GM21423 (cell line): ENCODE measurements around the gene PCF11.
"Not testable (repeated sequence)": the region's sequence is repeated elsewhere in the genome, so short reads cannot be mapped to it uniquely, and the experiment has no call there.

ENCODE experiments used
- ATAC-seq: cut with Tn5 transposase; IDR thresholded peaks from one replicate; pipeline ENCODE4 v1.9.1; 2021; ENCODE audit warnings: mild to moderate bottlenecking, moderate library complexity; ENCODE audit not compliant: unreplicated experiment

The PCF11 gene

DNA sequence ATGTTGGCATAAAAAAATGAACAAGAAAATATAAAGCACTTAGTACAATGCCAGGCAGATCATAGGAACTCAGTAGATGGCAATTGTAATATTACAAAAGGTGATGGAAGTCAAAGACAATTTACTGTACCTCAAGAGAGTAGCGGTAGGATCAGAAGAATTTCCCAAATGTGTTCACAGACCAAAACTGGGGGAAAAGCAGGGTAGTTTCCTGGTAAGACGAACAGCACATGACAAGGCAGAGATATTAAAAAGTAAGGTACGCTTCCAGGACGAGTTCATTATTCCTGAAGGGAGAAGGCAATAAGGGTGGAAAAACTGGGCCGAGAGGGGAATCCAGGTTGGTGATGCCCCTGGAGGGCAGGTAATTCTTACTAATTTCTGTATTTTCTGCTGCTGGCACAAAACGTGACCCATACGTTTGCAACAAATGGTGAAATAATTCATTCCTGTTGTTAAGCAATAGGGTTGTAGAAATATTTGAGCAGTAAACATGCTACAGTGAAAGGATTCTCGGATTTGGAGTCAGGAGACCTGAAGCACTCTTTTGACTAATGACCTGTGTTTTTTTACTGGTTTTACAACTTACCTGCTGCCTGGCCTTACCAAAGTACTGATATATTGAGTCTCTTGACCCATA, 35.8 kb downstream of the PCF11 start:
- ATAC-seq, result no peak

GRCh38 chr11:83193315-83194280, 36.7 kb downstream of the PCF11 start, which contains the start of gene ANKRD42:
Gene ANKRD42, plus strand, starts transcription at chr11:83193712. Its CDS starts 959 bp downstream, at chr11:83194671.
- peak; percentile 92 for ATAC-seq

DNA sequence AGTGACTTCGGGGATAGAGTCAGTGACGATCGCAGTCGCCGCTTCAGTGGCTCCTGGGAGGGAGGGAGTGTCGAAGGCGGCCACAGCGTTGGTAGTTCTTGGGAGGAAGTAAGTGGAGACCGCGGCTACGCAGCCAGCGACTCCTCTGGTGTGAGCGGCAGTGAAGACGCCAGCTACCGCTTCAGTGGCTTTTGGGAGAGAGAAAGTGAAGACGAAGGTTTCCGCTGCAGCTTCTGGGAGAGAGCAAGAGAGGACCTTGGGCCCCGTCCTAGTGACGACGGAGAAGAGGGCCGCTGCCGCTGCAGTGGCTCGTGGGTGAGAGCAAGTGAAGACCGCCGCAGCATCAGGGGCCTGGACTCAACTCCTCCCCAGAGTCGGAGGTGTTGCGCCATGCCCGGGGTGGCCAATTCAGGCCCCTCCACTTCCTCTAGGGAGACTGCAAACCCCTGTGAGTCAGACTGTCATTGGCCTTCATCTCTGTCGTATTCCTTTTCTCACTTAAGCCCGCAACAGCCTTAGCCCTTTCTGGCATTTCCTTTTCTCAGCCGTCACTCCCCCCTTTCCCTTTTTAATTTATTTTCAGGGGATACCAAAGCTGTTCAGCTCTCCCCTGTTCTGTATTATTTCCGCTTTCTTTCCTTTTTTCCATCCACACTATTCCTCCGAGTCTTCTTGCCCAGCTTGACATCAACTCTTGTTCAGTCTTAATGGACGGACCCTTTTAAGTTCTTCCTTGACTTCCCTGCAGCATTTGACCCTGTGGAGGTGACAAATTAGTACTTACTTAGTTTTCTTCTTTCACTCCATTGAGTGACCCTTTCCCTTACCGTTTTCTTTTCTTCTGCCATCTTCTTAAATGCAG, 37.6 kb downstream of the PCF11 start:
- peak; percentile 53 for ATAC-seq

DNA sequence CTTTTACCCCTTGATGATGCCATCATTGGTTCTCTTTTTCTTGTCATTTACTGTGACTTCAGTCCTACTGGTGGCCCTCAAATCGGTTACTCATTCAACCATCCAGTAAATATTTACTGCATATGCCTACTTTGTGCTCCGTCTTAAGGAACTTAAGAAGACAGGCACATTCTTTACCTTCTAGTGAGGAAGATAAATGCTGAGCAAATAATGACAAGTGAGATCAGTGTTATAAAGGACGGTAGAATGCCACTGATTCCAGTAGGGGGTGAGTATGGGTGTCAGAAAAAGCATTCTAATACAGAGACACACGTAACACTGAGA, 38.2 kb downstream of the PCF11 start:
- no peak for ATAC-seq

GRCh38 chr11:83195649-83196048, 38.7 kb downstream of the PCF11 start:
- no peak for ATAC-seq

DNA sequence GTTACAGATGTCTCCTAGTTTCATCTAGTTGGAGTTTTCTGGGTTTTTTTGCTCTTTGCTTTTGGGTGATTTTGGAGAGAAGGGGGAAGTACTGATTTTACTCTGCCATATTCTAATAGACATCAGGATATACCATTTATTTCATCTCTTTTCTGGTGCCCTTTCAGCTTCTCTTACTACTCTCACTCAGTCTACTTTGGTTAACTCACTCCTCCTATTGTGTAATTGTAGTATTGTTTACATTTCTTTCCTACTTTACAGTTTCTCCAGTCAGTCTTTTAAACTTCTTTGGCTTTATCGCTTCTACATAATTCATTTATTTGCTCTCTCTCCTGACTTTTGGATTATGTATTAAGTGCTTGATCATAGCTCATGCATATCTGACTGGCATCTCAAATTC, 43.1 kb downstream of the PCF11 start:
- no peak for ATAC-seq

- no peak for ATAC-seq
Observed at GRCh38 chr11:83205608-83206185, 48.8 kb downstream of the PCF11 start.

- no peak for ATAC-seq
Observed at GRCh38 chr11:83206221-83206620, 49.3 kb downstream of the PCF11 start.

GRCh38 chr11:83206771-83207382, 49.9 kb downstream of the PCF11 start:
- not testable (repeated sequence) for ATAC-seq

GRCh38 chr11:83219095-83219494, 62.2 kb downstream of the PCF11 start:
- ATAC-seq, result no peak

DNA sequence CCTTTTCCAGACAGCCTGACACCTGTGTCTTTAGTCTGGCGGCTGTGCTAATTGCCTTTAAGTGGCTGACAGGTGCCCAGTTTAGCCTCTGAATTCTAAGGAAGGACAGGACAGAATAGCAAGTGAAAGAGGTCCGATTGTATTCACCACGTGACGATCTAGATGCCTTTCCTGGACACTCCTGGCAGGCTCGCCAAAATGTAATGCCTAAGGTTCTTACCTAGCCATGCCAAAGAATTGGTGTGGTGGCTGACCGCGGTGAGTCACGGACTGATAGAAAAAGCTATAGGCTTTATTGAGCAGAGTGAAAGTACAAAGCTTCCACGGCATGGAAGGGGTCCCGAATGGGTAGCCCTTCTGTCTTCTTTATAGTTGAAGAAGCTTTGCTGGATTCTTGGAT, 63.3 kb downstream of the PCF11 start:
- ATAC-seq, result no peak

DNA sequence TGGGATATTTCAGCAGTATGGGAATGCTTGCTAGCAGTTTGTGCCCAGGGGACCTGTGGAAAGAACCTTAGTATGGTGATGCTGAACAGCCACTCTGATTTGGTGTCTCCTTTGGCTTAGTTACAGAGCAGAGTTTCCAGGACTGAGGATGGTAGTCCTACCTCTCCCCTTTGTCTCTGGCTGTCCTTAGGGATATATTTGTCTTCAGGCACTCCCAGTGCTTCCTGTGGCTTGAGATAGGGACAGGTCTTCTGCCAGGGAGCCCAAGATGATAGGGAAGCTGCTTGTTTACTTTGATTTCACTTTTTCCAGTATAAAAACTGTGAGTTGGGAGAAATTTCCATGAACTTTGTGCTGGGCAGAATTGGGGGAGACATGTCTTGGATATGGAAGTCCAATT, 64.8 kb downstream of the PCF11 start:
- ATAC-seq, result no peak

DNA sequence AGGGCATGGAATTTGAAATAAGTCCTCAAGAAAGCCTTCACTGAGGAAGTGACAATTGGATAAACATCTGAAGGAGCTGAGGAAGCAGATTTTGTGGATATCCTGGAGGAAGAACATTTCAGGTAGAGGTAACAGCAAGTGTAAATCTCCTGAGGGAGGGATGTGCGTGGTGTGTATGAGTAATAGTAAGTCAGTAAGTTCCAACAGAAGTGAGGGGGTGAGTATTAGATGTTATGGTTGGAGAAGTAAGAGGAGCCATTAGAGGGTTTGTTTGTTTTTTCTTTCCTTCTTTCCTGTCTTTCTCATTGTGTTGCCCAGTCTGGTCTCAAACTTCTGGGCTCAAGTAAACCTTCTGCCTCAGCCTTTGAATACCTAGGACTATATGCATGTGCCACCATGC, 65.6 kb downstream of the PCF11 start:
- ATAC-seq, result no peak

DNA sequence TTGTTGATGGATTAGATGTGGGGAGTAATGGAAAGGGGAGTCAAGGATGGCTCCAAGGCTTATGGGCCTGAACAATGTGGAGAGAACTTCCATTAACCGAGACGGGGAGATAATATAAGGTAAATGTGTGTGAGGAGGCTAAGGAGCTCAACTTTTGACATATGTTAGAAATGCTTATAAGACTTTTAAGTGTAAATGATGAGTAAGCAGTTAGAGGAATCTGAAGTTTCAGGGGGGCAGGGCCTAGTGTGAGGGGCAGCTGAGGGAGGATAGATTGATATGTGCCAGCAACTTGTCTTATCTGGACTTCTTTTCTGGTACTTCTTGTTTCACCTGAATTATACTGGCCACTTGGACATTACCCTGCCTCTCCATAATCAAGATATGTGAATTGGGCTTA, 66.5 kb downstream of the PCF11 start:
- no peak for ATAC-seq

DNA sequence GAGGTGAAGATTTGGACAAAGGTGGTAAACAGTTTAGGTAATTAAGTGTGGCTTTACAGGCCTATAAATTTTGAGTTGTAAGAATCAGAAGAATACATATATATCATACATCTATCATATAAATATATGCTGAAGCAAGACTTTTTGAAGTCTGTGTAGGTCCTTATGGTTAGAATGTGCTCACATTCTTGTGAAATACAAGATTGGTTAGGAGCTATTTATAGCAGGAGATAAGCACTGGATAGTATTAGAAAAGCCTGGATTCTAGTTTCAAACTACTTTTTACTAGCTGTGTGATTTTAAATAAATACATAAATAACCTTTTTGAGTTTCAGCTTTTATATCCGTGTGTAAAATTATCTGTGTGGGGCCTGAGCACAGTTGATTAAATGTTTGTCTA, 78.9 kb downstream of the PCF11 start:
- no peak for ATAC-seq
